HG03108 (cell line): ENCODE data around the gene MYO18A.

ENCODE experiments used
- ATAC-seq: cut with Tn5 transposase; IDR thresholded peaks from one replicate; pipeline ENCODE4 v1.9.1; 2021; ENCODE audit warnings: moderate library complexity; ENCODE audit not compliant: unreplicated experiment

MYO18A gene

DNA sequence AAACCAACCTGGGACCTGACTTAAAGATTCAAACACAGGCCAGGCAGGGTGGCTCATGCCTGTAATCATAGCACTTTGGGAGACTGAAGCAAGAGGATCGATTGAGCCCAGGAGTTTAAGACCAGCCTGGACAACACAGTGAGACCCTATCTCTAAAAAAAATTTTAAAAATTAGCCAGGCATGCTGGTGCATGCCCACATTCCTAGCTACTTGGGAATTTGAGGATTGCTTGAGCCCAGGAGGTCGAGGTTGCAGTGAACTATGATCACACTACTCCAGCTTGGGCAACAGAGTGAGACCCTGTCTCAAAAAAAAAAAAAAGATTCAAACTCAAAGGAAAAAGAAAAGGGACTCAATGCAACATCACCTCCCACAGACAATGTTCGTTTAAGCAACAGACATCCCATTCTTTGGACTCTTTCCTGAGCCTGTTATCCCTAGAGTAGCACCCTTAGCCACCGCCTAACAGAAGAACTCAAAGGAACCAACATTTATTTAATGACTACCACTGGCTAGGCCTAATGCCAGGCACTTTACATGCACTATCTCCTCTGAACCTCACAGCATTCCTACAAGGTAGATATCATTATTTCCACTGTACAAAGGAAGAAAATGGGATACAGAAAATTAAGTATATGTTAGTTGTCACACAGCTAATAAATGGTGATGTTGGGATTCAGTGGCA lies 12.7 kb downstream of the MYO18A start:
- ATAC-seq: no peak

DNA sequence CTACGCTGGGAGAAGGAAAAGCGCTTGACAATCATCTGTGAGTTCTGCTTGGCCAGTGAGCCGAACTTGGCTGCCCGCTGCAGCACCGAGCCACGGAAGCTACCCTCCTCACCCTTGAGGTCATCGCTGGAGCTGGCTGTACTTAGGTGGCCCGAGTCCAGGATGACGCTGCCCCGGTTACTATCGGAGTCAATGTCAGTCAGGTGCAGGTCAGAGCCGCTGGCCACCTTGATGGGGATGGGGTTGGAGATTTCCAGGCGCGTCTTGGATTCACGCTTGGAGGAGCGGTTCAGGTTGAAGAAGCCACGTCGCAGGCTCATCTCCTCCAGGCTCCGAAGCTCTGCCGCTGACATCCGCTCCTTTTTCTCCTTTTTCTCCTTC lies 13.7 kb downstream of the MYO18A start:
- no peak for ATAC-seq

DNA sequence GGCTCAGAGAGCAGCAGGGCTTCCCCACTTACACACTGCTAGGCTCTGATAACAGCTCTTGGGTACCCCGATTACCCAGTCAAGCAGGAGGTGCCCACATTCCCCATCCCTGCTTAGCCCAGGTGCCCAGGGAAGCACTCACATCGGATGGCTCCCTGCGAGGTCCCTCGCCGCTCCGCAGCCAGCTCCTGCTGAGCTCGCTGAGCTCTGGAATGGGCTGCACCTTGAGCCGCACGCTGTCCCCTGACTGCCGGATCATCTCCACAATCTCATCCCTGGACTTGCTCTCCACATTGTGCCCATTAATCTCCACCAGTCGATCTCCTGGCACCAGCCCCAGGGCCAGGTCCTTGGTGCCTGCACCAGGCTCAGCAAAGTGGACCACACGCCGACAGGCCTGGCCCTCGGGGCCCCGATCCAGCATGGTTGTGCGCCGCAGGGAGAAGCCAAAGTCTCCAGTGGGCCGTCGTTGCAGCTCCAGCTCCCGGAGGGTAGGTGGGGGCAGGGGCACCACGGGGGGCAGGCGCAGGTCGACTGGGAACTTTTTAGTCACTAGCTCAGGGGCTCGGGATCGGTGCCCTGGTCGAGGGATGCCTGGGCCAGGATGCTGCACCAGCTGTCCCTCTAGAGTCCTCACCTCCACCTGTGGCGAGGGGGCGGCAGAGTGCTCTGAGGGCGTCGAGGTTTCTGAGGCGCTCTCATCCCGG lies 14.2 kb downstream of the MYO18A start:
- no peak for ATAC-seq

DNA sequence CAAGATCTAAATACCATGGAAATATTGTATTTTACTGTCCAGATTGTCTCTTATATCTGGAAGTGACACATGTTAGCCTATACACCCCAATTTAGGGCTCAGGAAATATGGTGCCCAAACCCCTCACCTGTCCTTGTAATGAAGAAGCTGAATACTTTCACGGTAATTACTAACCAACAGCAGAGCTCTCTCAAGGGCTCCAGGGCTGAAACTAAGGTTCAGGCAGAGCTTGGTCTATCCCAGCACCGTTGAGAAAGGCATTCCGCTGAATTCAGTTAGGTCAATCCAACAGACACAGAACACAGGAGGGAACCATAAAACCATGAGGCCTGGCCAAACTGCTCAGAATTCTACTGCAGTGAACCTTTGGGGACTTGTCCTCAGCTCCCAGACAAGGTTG lies 14.9 kb downstream of the MYO18A start:
- no peak for ATAC-seq

DNA sequence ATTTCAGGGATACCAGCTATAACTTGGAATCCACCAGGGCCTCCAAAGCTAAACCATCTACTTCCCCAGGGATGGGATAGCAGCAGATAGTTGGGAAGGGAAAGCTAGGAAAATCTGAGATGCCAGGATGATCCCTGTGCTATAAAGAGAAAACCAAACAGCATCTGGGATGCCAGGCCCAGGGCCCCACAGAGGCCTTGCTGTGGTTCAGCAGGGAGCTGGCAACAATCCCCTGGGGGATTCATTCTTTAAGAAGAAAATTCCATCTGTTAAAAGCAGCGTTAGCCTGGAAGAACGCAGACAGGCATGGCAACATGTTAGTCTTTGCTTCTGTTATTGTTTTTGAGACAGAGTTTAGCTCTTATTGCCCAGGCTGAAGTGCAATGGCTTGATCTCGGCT lies 16.6 kb downstream of the MYO18A start:
- no peak for ATAC-seq

DNA sequence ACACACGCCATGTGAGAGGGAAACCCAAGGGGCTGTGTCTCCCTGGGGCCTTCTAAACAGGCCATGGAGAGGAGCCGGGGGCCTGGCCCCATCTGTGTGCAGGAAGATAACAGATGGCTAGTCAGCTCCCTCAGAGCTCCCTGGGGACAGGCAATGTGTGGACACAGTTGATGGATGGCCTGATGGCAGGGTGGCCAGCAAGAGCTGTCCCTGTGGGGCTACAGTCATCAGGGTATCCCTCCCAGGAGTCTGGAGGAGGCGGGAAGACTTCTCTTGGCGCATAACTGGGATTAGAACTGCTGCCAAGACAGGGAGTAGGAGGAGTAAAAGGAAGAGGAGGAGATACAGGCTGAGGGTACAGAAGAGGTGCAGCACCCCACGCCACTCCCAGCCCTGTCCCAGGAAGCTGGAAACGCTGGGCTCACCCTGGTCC lies 17.3 kb downstream of the MYO18A start:
- no peak for ATAC-seq

DNA sequence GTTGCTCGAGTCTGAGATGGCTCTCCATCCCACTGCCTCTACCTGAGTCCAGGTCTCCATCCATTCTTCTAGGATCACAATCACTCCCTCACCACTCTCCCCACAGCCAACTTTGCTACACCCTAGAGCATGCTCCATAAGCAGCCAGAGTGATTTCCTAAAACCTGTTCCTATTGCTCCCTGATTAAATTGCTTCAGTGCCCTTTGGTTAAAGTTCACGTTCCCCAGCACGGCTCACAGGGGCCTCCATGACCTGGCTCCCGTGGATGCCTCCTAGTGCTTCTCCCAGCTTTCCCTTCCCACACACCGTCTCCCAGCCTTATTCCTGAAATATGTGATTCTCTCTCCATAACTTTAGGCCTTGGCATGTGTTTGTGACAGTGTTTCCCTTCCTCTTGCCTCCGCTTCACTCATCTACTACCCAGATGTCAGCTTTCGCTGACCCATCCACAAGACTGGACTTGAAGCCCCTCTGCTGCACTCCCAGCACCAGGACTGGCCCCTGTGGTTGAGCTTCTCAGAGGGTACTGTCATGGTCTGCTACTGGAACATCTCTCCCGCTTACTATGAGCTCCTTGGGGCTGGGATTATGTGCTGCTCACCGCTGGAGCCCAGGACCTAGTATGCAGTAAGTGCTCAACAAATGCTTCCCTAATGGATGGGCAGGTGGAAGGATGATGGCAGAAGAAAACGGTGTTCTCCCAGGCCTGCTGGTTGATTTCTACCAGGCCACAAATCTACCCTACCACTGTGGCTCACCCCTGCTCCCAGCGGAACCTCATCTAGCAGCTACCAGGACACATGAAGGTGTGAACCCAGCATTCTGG lies 17.9 kb downstream of the MYO18A start:
- no peak for ATAC-seq

DNA sequence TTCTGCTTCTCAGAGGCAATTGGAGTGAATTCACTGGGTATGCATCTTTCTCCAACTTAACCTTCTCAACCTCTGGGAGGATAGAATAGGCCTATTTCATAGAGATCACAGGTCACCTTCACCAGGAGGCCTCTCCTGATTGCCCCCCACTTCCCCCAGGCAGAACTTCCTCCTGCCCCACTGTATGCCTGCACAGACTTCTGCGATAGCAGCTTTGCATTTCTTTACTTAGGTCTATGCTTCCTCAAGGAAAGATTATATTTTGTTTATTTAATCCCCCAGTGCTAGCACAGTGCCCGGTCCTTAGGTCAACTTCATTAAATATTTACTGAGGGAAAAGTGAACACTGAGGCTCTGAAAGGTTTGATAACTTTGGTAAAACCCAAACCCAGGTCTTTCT lies 19.9 kb downstream of the MYO18A start:
- no peak for ATAC-seq

DNA sequence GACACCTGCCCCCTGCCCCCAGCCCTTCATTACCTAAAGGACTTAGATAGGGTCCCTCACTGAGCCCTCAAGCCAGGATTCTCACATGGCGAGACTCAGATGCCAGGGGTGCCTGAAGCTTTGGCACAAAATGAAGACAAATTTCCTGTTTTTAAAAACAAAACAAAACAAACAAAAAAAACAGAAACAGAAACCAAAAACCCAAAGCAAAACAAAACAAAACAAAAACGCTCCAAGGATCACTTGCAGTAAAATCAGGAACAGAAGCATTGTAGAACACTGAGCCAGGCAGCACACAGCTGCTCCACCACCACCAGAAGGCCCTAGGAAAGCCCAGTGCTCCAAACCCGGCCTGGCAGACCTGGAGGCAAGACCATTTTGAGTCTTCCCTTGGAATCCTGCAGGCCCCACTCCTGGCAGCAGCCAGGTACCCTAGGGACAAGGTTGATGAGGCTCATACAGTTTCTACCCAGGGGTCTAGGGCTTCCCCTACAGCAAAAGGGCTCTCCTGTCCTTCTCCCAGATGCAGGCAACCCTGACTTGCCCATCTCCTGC lies 20.8 kb downstream of the MYO18A start:
- no peak for ATAC-seq

DNA sequence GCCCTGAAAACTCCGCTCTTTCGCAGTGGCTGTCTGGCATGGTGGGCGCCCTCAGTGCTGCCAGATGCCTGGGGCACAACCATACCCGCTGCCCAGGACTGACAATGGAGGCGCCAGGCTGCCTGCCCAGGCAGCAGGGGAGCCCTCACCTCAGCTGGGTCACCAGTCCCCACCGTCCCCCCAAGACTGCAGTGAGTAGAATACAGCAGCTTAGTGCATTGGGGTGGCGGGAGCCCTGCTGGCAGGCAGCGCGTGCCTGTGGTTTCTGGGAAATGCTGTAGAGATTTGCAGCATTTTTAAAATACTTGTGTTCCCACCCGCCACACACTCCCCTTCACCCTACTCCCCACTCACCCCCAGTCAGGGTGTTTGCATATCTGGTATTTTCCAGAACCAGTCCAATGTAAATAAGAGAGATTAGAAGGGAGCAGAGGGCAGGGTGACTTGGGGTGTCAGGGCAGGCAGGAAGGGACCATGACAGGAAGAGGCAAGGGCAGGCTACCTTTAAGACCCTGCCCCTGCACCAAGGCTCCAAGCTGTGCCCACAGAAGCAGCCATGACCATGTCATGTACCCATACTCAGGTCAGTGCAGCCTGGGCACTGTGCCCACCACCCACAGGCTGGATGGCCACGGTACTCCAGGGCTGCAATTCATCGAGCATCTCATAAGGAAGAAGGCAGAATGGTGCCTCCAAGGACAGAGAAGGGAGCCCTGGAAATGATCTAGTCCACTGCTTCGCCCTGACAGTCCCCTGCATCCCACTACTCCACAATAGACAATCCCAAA lies 21.5 kb downstream of the MYO18A start:
- no peak for ATAC-seq

DNA sequence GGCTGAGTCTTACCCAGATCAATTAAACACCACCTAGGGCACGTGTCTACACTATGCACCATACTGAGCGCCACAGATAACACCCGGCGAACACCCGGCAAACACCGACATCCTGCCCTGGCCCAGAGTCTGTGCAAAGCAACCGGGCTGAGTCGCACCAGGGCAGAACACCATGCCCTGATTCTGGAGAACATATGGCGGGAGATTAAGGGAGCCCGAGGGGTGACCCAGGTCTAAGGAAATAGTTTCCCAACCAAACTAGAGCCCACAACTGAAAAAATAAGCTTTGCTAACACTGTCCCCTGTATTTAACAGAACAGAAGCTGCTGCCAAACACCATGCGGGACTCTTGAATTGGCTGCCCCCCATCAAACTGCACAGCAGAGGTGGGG lies 22.1 kb downstream of the MYO18A start:
- ATAC-seq: no peak

DNA sequence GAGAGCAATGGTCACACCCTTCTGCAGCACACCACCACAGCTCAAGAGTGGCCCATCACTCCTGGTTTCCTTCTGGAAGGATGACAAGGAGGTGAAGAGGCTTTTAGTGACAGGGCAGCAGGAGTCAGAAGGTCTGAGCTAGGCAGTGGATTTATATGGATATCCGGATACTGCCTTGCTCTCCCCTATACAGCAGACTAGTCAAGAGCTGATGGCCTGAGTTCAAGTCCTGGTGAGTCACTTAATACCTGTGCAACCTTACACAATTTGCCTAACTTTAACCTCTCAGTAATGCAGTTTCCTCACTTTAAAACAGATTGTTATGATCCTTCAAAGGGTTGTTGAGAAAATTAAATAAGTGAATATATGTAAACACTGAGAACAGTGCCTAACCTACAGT lies 22.9 kb downstream of the MYO18A start:
- ATAC-seq: no peak

DNA sequence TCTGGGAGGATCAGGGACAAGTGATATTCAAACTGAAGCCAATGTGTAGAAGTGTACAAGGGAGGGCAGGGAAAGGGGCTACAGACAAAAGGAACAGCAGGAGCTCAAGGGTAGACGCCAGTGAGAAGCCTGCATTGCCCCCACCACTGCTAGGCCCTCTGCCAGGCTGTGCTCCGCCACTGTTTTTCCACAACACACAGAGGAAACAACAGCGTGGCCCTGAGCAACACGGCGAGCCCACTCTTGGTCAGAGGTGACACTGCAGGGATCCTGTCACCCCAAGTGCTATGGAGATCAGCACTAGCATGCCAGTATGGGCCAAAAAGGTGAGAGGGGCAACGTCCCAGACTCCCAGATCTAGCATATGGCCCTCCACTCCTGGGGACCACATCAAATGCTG lies 23.4 kb downstream of the MYO18A start:
- ATAC-seq: no peak

DNA sequence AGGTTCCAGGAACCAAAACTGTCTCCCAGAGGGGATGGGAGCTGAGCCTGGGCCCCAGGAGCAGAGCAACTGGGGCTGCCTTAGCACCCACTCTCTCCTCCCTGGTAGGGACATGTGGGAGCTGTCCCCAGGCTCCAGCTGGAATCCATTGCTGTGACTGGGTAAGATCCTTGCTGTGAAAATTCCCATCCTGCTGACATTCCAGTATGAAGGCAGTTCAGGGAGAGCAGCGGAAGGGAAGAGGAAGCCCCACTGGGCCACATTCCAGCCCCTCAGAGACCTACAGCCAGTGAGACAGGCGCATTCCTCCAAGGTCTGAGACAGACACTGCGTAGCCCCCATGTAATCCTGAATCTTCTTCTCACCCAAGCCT lies 24.2 kb downstream of the MYO18A start:
- no peak for ATAC-seq

DNA sequence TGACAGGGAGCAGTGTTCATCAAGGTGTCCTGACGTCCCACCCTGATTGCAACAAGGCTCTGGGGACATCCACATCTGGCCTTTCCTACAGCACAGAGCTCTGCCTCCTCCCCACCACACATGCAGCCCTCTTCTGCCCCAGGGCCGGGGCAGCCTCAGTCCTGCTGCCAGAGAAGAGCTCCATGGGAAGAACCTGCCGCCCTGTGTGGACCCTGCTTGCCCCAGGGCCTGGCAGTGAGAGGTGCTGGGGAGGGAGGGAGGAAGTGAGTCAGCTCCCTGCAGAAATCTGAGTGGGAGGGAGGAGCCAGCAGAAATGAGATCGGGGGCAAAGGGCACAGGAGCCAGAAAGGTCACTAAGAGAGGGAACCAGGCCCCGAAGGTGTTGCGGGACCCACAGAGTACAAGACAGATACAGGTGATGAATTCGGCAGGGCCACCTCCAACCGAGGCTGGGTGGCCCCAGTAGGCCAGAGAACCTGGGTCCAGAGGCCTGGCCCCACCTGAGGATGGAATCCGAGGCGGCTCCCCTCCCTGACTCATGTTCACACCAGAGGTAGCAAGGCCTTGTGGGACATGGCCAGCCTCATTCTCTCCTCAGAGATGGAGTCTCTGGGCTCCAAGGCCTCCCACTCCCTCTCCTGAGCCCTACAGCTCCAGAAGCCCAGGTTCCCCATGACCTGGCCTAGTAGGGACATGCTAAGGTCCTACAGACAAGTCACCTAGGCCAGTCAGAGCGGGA lies 24.8 kb downstream of the MYO18A start:
- no peak for ATAC-seq

DNA sequence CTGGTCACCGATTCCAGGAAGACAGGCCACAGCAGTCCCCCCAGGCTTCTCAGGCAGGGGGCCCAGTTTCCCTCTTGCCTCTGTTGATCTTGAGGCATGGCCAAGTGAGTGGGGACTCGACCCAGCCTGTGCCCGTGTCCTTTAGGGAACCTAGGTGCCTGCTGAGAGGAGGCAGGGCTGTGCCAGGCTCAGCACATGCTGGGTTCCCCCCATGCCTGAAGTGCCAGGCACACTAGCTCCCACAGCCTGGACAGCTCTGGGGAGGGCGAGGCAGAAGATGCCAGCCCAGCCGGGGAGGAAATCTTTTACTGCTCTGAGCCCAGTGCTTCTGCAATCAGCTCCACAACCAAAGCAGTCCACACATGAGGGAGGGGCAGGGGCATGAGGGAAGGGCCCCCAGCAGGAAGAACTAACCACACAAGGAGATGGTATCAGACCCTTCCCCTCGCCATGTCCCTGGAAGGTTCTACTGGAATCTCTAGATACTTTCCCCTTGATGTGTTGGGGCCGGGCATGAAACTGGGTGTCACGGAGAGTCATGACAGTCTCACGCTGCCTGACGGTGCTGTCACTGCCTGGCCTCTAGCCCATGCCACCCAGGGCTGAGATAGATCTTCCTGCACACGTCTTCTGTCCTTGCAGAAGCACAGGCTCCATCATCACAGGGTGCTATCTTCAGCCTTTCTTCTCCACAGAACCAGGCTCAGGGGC lies 25.5 kb downstream of the MYO18A start:
- no peak for ATAC-seq

DNA sequence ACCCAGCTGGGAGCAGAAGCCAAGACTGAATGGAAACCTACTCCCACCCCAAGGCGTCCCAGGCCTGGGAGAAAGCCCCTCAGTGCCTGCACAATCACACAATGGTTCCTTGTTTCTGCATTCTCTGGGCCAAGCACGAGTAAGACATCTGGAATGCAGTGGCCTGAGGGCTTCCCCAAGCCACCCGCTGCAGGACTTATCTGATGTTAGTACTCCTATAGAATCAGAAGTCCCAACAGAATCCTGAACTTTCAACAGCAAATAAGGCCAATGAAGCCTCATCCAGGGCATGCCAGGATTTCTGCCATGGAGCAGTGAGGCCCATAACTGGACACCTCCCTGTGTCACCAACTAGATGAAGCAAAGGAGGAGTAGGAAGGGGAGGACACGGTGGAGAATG lies 28.6 kb downstream of the MYO18A start:
- no peak for ATAC-seq

DNA sequence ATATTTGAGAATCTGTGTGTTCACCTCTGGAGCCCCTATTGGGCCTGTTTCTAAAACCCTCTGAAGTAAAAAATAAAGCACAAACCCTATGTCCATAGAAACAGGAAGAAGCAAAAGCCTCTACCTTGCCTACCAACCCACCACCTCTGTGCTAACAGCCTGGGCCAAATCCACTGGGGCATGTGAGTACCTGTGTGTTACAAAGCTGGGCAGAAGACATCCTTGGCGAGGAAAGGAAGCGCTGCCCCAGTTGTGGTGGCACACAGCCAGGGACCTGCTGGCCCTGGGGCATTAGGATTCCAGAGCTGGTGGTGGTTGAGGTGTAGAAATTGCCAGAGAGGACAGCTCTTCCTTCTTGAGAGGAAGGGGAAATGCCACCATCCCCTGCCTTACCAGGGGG lies 30.0 kb downstream of the MYO18A start:
- ATAC-seq: no peak

DNA sequence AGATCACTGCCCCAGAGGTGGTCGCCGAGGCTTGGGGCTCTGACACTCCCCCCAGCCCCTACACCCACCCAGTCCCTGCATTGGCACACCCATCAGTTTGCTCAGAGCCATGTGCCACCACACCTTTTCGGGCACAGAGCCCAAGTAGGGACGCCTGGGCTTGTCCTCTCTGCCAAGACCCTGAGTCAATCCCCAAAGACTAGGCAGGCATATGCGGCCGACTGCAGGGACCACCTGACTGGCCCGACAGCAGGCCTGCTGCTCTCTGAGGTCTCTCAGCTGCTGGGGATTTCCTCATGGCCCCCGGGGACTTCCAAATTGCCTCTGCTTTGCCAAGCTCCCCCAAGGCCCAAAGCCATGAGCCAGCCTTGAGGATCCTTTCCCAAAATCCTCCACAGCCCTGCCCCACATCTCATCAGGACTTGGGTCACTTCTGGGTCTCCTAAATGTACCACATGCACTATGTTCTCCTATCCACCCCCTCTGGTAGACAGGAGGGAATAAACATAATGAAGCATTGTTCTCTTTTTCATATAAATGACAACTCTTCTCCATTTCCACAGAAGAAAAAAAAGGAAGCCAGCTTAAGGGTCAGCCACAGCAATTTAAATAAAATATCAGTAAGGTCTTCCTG lies 30.6 kb downstream of the MYO18A start:
- no peak for ATAC-seq
